Neural cell (in vitro differentiated cells): ENCODE data around the gene ILRUN.
"Not testable (repeated sequence)": the region's sequence is repeated elsewhere in the genome, so short reads cannot be mapped to it uniquely, and the experiment has no call there.

Experiments
- CTCF ChIP-seq: fragments of 450-650 bp; IDR thresholded peaks from 2 replicates; pipeline ENCODE4 v1.5.1; 2014; ENCODE audit warnings: antibody characterized with exemption, mild to moderate bottlenecking, moderate library complexity; ENCODE audit not compliant: poor library complexity, severe bottlenecking
- EP300 ChIP-seq: fragments of 450-650 bp; conservative IDR thresholded peaks from 2 replicates; pipeline ENCODE4 v1.6.1; 2014; ENCODE audit warnings: antibody characterized with exemption, mild to moderate bottlenecking, moderate library complexity; ENCODE audit not compliant: poor library complexity, severe bottlenecking
- POLR2AphosphoS5 ChIP-seq: IDR thresholded peaks from 2 replicates; pipeline ENCODE4 v1.6.1; 2012

DNA sequence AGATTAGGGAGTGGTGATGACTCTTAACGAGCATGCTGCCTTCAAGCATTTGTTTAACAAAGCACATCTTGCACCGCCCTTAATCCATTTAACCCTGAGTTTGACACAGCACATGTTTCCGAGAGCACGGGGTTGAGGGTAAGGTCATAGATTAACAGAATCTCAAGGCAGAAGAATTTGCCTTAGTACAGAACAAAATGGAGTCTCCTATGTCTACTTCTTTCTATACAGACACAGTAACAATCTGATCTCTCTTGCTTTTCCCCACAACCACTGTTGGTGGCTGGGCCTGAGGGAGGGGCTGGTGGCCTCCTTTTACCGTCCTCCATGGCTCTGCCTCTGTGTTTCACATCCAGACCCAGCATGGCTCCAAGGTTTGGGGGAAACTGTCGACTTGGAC is 23.6 kb upstream of the ILRUN start:
- TF ChIP-seq CTCF, EP300, POLR2AphosphoS5: not testable (repeated sequence)
